GM18508 (cell line): Measurements from ENCODE around the gene PYGO2.

Experiments used
- ATAC-seq: cut with Tn5 transposase; IDR thresholded peaks from one replicate; pipeline ENCODE4 v1.9.1; 2021; ENCODE audit warnings: moderate number of reproducible peaks; ENCODE audit not compliant: insufficient read depth, unreplicated experiment

PYGO2 gene

DNA sequence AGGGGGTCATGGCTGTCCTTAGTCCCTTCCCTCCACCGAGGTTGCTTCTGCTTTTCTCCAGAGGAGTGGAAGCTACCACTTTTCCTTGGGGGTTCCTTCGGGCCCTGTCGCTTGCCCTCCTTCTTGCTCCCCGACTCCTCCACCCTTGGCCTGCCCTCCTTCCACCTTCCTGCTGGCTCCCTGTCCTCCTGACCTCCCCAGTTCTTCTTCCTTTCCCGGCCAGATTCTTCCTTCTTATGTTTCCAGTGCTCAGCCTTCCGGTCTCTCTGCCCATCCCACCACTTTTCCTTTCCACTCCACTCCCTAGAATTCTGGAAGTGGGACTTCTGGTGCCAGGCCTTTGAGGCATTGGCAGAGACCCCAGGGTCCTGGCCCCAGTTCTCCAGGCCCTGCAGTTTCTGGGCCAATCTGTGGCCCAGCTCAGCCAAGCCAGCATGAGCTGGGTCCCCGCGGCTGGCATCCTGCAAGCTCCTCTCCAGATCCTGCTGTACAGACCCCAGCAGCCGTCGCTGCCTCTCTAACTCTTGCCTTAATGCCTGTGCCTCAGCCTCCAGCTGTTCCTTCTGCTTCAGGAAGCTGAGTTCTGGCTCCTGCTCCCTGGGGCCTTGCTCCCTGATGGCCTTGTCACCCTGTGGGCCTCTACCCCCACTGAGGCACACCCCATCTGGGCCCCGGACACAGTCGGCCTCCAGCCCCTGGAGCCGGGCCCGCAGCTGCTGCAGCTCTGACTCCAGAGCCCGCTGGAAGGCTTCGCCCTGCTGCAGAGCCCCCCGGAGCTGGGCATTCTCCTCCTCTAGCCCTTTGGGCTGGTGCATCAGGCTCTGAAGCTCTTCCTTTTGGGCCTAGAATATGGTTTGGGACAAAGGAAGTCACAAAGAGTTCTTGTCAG lies 15.4 kb downstream of the PYGO2 start:
- ATAC-seq: no peak

- ATAC-seq: no peak
Measured at GRCh38 chr1:154945160-154945961, 16.2 kb downstream of the PYGO2 start.

GRCh38 chr1:154944401-154945159 lies 17.0 kb downstream of the PYGO2 start:
- no peak for ATAC-seq

GRCh38 chr1:154943649-154944400 lies 17.8 kb downstream of the PYGO2 start:
- ATAC-seq: no peak

DNA sequence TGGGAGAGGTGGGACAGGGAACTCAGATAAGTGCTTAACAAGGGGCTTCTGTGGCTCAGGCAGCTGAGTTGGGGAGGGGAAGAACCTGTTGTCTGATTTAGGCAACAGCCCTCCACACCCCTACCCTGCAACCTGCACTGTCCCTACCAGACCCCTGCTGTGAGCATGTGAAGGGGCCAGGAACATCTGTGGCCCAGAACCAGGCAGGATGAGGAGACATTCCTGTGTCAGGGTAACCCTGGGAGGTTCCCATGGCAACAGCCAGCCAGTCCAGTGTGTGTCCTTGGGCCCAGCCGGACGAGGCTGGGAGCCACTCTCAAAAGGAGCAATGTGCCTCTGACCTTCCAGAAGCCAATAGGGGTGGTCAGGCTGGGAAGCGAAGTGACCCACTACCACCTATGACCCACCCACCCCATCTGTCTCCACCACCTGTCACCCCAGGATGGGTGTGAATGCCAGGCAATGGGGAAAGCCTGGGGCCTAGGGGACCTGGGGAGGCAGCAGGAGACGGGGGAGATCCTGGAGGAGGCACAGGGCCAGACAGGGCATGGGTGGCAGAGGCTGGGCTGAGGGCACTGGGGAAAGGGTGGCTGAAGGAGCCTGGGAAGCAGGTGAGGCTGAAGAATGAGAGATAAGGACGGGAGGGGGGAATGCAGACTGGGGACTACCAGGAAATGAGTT lies 20.1 kb downstream of the PYGO2 start:
- no peak for ATAC-seq

- no peak for ATAC-seq
Measured at GRCh38 chr1:154940651-154941194, 20.9 kb downstream of the PYGO2 start.

DNA sequence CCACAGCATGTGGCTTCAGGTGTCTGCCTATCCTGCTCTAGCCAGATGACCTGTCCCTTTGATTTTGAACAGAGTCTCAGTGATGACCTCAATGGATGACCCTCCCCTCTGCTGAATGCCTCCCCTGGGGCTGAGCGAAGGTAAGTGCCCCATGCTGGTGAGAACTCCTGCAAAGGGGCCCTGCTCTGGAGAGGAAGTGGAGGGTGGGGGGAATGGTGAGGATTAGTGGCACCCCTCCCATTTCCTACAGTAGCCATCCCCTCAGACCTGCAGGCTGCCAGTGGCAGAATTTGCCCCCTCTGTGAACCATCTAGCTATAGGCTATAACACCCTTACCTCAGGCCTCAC lies 21.4 kb downstream of the PYGO2 start:
- ATAC-seq: no peak

GRCh38 chr1:154938604-154939399 lies 22.8 kb downstream of the PYGO2 start:
- no peak for ATAC-seq

DNA sequence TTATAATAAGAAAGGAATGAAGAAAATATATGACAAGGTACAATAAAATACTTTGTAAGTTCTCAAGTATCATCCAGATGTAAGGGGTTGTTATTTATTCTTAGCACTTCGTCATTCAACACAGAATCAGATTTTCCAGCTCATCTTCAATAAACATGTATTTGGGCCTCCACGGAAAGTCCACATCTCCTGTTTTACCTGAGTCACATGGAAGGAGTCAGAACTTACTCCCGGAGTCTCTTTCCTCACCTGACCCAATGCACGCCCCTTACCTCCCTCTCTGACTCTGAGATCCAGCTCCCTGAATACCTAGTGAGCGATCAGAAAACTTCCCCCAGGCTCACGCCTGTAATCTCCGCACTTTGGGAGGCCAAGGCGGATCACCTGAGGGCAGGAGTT lies 23.6 kb downstream of the PYGO2 start:
- ATAC-seq: no peak

DNA sequence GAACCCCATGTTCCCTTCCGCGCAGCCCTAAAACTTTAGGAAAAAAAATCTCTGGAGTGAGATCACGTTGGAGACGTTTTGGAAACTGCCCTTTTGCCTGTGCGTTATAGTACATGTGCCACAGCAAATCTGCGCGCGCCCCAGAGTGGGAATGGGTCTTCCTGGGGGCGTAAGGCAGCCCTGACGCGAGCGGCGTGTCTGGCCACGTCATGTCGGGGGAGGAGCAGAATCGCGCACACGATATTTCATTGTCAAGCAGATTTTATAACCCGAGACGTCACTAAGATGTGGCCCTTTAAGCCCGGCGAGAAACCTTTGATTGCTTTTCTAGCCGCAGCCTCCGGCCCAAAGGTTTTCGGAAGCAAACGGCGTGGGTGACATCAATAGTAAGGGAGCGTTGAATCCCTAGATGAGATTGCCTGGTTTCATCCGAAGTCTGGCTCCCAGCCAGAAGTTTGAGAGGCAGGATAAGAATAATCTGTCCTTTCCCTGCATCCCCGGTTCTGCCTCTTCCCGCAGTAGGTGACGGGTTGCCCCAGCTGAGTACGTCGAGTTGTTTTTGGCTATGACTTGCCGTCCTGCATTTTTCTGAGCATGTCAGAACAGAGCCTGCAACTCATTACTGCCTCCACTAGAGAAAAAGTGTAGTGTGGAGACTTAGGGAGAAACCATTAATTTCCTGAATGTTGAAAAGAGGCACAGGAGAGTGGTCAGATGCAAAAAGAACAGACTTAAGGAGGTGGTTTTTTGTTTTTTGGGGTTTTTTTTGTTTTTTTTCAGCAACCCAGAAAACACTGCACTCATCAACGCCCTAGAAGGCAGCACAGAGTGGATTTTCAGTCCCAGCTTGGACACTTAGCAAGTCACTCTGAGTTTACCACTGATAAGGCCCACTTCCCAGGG lies 24.2 kb downstream of the PYGO2 start:
- peak; percentile 16 for ATAC-seq

- ATAC-seq: peak; percentile 33
Measured at GRCh38 chr1:154936555-154937084, 25.0 kb downstream of the PYGO2 start, which contains the start of gene PMVK. Gene PMVK, minus strand, starts transcription at chr1:154936719. Its CDS starts 34 bp downstream, at chr1:154936685.

DNA sequence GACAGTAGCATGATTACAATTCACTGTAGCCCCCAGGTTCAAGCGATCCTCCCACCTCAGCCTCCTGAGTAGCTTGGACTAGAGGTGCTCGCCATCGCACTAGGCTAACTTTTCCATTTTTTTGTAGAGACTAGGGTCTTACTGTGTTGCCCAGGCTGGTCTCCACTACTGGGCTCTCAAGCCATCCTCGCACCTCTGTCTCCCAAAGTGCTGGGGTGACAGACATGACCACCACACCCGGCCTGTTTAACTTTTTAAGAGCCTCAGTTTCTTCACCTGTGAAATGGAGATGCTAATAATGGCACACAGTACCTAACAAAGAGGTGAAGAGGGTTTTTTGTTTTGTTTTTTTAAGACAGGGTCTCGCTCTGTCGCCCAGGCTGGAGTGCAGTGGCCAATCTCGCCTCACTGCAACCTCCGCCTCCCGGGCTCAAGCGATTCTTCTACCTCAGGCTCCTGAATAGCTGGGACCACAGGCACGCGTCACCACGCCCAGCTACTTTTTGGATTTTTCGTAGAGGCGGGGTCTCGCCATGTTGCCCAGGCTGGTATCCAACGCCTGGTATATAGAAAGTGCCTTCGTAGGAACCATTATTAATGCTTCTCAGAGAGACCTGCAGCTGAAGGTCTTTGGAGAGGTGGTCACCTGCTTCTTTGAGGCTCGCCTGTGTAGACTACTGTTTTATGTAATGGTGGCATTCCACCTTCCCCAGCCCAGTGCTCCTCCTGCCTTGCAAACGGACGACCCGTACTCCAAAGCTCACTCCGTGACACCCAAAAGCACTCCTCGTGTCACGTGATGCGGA lies 25.6 kb downstream of the PYGO2 start:
- no peak for ATAC-seq

GRCh38 chr1:154934358-154934948 lies 27.1 kb downstream of the PYGO2 start:
- ATAC-seq: no peak

GRCh38 chr1:154931940-154932487 lies 29.6 kb downstream of the PYGO2 start:
- ATAC-seq: no peak

DNA sequence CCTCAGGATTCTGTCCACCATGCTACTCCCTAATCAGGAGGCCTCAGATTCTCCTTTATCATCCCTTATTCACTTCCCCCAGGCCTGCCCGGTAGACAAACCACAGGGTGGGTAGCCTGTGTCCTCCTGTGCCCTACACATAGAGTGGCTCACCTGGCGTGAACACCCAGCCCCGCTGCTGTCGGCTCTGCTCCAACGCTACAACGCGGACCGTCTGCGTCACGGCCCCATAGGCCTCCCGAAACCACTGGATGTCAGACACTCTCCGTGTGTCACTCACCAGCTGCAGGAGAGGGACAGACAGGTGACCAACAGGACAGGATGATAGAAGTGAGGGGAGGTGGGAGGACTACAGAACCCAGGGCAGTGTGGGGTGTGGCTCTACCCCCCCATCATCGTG lies 35.4 kb downstream of the PYGO2 start:
- no peak for ATAC-seq
